OCI-LY3 (cell line): Measurements from ENCODE around the gene BMPR1B.

ENCODE experiments used
- H2AFZ ChIP-seq: fragments of 200-600, 300-600 bp; shearing (Covaris generic); 2 replicates; pipeline ENCODE4 v1.6.0; 2014; ENCODE audit warnings: antibody characterized with exemption, low read depth, low read length
- H3K27ac ChIP-seq: fragments of 200-600, 300-600 bp; sonication (generic); 2 replicates; pipeline ENCODE4 v1.5.1; 2014; ENCODE audit warnings: mild to moderate bottlenecking, low read length, moderate library complexity, mixed read lengths
- H3K27me3 ChIP-seq: fragments of 200-600, 300-600 bp; sonication (generic); 2 replicates; pipeline ENCODE4 v1.6.1; 2014; ENCODE audit warnings: low read depth, low read length, mixed read lengths
- H3K36me3 ChIP-seq: fragments of 200-600, 300-600 bp; sonication (generic); replicated peaks from 2 replicates; pipeline ENCODE3; 2014; ENCODE audit warnings: low read depth, low read length, mixed read lengths
- H3K4me1 ChIP-seq: fragments of 300-600, 200-600 bp; sonication (generic); 2 replicates; pipeline ENCODE4 v1.6.1; 2014; ENCODE audit warnings: low read length, mixed read lengths
- H3K4me2 ChIP-seq: fragments of 200-600, 300-600 bp; sonication (generic); 2 replicates; pipeline ENCODE4 v1.6.1; 2014; ENCODE audit warnings: low read length, mixed read lengths
- H3K4me3 ChIP-seq: fragments of 300-600, 200-600 bp; sonication (generic); 2 replicates; pipeline ENCODE4 v1.5.1; 2014; ENCODE audit warnings: antibody characterized with exemption, mild to moderate bottlenecking, low read length, moderate library complexity
- H3K79me2 ChIP-seq: fragments of 300-600, 200-600 bp; shearing (Covaris generic); 2 replicates; pipeline ENCODE4 v1.6.1; 2014; ENCODE audit warnings: mild to moderate bottlenecking, low read length, mixed read lengths
- H3K9ac ChIP-seq: fragments of 300-600, 200-600 bp; shearing (Covaris generic); 2 replicates; pipeline ENCODE4 v1.6.0; 2014; ENCODE audit warnings: mild to moderate bottlenecking, low read length, moderate library complexity
- H3K9me3 ChIP-seq: fragments of 200-600, 300-600 bp; shearing (Covaris generic); 2 replicates; pipeline ENCODE4 v1.6.1; 2014; ENCODE audit warnings: low read length, mixed read lengths; ENCODE audit not compliant: insufficient read depth
- H4K20me1 ChIP-seq: fragments of 200-600, 300-600 bp; sonication (generic); 2 replicates; pipeline ENCODE4 v1.6.1; 2016; ENCODE audit warnings: low read length, mixed read lengths; ENCODE audit not compliant: insufficient read depth
- CTCF ChIP-seq: fragments of 200-600, 300-600 bp; sonication (generic); IDR thresholded peaks from 2 replicates; pipeline ENCODE4 v1.5.1; 2014; ENCODE audit warnings: antibody characterized with exemption, low read length, low read depth
- EZH2phosphoT487 ChIP-seq: fragments of 200-600 bp; shearing (Covaris generic); IDR thresholded peaks from 2 replicates; pipeline ENCODE4 v1.6.1; 2018; ENCODE audit warnings: antibody characterized with exemption, mixed run types, low read depth

The BMPR1B gene

GRCh38 chr4:94803181-94803580, 45.4 kb downstream of the BMPR1B start:
- H3K4me2 ChIP-seq = no peak overlapping the region
- TF ChIP-seq EZH2phosphoT487 (no peak), CTCF (no peak)
- no peaks in the 10 kb centered on the region for H3K79me2 ChIP-seq

DNA sequence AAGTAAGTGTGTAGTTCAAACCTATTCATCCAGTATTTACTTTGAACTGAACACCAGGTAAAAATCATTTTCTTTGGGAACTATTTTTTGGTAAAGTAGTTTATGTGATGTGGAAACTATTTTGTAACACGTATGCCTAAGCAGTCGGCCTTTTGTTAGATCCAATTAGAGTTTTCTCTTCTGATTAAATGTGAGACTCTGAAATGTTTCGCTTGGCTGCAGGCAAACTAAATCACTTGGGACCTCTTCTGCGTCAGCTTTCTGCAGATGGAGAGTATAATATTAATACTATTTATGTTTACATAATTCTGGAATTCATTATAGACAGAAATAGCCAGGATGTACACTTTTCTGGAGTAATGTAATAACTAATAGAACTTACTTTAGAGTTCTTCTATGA, 46.9 kb downstream of the BMPR1B start:
- Histone ChIP-seq H3K9ac (no peak overlapping the region), H3K36me3 (no peaks in the 10 kb centered on the region), H3K4me1 (no peaks in the 10 kb centered on the region), H3K27ac (no peak overlapping the region), H3K4me3 (no peak overlapping the region), H3K4me2 (no peak overlapping the region), H3K79me2 (no peaks in the 10 kb centered on the region), H2AFZ (no peak overlapping the region), H3K9me3 (no peaks in the 10 kb centered on the region), H4K20me1 (no peaks in the 10 kb centered on the region), H3K27me3 (no peaks in the 10 kb centered on the region; the same call in 1 of the 2 replicates)
- TF ChIP-seq CTCF (no peak), EZH2phosphoT487 (no peak)

More at GRCh38 chr4:94803181-94803580, 45.4 kb downstream of the BMPR1B start:
- H3K4me1 ChIP-seq = no peaks in the 10 kb centered on the region
- no peak overlapping the region for H2AFZ ChIP-seq
- H4K20me1 ChIP-seq = no peaks in the 10 kb centered on the region
- no peak overlapping the region for H3K27ac ChIP-seq
- no peaks in the 10 kb centered on the region; the same call in 1 of the 2 replicates for H3K27me3 ChIP-seq
- no peaks in the 10 kb centered on the region for H3K36me3 ChIP-seq
- no peak overlapping the region for H3K9ac ChIP-seq
- no peak overlapping the region for H3K4me3 ChIP-seq
- H3K9me3 ChIP-seq = no peaks in the 10 kb centered on the region

DNA sequence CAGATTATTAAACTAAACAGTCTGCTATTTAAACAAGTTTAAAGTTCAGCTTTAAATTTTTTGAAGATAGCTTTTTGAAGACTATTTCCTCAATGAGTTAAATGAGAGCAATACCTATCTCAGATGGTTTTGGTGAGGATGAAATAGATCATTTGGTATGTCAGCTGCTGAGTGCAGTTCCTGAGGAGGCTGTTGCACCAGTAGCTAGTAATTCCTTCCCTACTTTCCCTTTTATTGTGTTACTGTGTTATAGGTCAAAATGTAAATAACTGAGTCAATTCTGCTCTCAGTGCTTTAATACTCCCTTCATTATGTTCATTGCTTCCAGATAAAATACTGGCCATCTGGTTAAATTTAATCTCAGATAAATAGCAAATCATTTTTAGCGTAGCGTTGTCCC, 48.6 kb downstream of the BMPR1B start:
- Histone ChIP-seq H2AFZ (no peak overlapping the region), H3K4me2 (no peak overlapping the region)

GRCh38 chr4:94811643-94812042, 53.9 kb downstream of the BMPR1B start:
- TF ChIP-seq CTCF = no peak
- no peak for TF ChIP-seq EZH2phosphoT487
- no peak overlapping the region for H3K27ac ChIP-seq
- H3K4me3 ChIP-seq = no peak overlapping the region
- H3K4me1 ChIP-seq = no peaks in the 10 kb centered on the region
- no peak overlapping the region for H3K4me2 ChIP-seq
- no peaks in the 10 kb centered on the region for H4K20me1 ChIP-seq
- no peak overlapping the region for H2AFZ ChIP-seq
- H3K9ac ChIP-seq = no peak overlapping the region
- H3K79me2 ChIP-seq = no peaks in the 10 kb centered on the region
- no peaks in the 10 kb centered on the region for H3K9me3 ChIP-seq
- no peaks in the 10 kb centered on the region for H3K27me3 ChIP-seq
- H3K36me3 ChIP-seq = no peaks in the 10 kb centered on the region

More for the DNA sequence above, 48.6 kb downstream of the BMPR1B start:
- Histone ChIP-seq H3K27me3 (no peaks in the 10 kb centered on the region; the same call in 1 of the 2 replicates), H4K20me1 (no peaks in the 10 kb centered on the region), H3K4me3 (no peak overlapping the region), H3K36me3 (no peaks in the 10 kb centered on the region), H3K79me2 (no peaks in the 10 kb centered on the region), H3K4me1 (no peaks in the 10 kb centered on the region), H3K9me3 (no peaks in the 10 kb centered on the region), H3K9ac (no peak overlapping the region), H3K27ac (no peak overlapping the region)
- TF ChIP-seq CTCF (no peak), EZH2phosphoT487 (no peak)
